ENCODE measurements around the gene SNX5. TPM values are rescaled to one million over a fixed set of nuclear protein-coding genes. Genes with fewer than 3 reads are reported as not detected.

The SNX5 gene
- total RNA-seq, 1 donor from 2014 or later: 46.3 TPM

GRCh38 chr20:17957505-17958363 lies 10.9 kb downstream of the SNX5 start:
- H3K27me3 ChIP-seq (ENCODE audit: low read depth): no peaks in the 10 kb centered on the region
- peak overlapping the region; percentile 58 for H3K27ac ChIP-seq (replicated peaks)
- intact Hi-C loops (cut with micrococcal nuclease): no loop called here
- no peak for DNase-seq
- no peak overlapping the region for H3K4me3 ChIP-seq
- H3K4me1 ChIP-seq: peaks cover 62% of the 10 kb centered on the region
- peaks cover 36% of the 10 kb centered on the region for H3K36me3 ChIP-seq
- TF ChIP-seq CTCF (IDR thresholded peaks at IDR 0.05; ENCODE audit: borderline replicate concordance): no peak
- H3K9me3 ChIP-seq (replicated peaks): no peaks in the 10 kb centered on the region

- TF ChIP-seq CTCF (IDR thresholded peaks at IDR 0.05; ENCODE audit: borderline replicate concordance): no peak
- intact Hi-C loops (cut with micrococcal nuclease): no loop called here
- no peak overlapping the region for H3K27ac ChIP-seq (replicated peaks)
- peaks cover 47% of the 10 kb centered on the region for H3K4me1 ChIP-seq
- H3K4me3 ChIP-seq: no peak overlapping the region
- no peaks in the 10 kb centered on the region for H3K27me3 ChIP-seq (ENCODE audit: low read depth)
- peaks cover 52% of the 10 kb centered on the region for H3K36me3 ChIP-seq
- no peak for DNase-seq
- no peaks in the 10 kb centered on the region for H3K9me3 ChIP-seq (replicated peaks)
Measured at GRCh38 chr20:17956099-17956685, 12.4 kb downstream of the SNX5 start.

GRCh38 chr20:17955302-17955701 lies 13.3 kb downstream of the SNX5 start:
- Histone ChIP-seq H3K4me1 (peaks cover 38% of the 10 kb centered on the region), H3K27me3 (ENCODE audit: low read depth) (no peaks in the 10 kb centered on the region), H3K36me3 (peaks cover 61% of the 10 kb centered on the region), H3K9me3 (replicated peaks) (no peaks in the 10 kb centered on the region), H3K27ac (replicated peaks) (no peak overlapping the region), H3K4me3 (no peak overlapping the region)
- DNase-seq: no peak
- intact Hi-C loops (cut with micrococcal nuclease): no loop called here
- TF ChIP-seq CTCF (IDR thresholded peaks at IDR 0.05; ENCODE audit: borderline replicate concordance): no peak

GRCh38 chr20:17953935-17954334 lies 14.7 kb downstream of the SNX5 start:
- no peak for TF ChIP-seq CTCF (IDR thresholded peaks at IDR 0.05; ENCODE audit: borderline replicate concordance)
- no peaks in the 10 kb centered on the region for H3K9me3 ChIP-seq (replicated peaks)
- intact Hi-C loops (cut with micrococcal nuclease): no loop called here

GRCh38 chr20:17952692-17953684 lies 15.6 kb downstream of the SNX5 start:
- intact Hi-C loops (cut with micrococcal nuclease): no loop called here
- Histone ChIP-seq H3K36me3 (peaks cover 84% of the 10 kb centered on the region), H3K27me3 (ENCODE audit: low read depth) (no peaks in the 10 kb centered on the region), H3K4me1 (peaks cover 17% of the 10 kb centered on the region), H3K9me3 (replicated peaks) (no peaks in the 10 kb centered on the region), H3K4me3 (no peak overlapping the region), H3K27ac (replicated peaks) (no peak overlapping the region)
- no peak for DNase-seq
- TF ChIP-seq CTCF (IDR thresholded peaks at IDR 0.05; ENCODE audit: borderline replicate concordance): no peak

More at GRCh38 chr20:17953935-17954334, 14.7 kb downstream of the SNX5 start:
- no peak for DNase-seq
- H3K27me3 ChIP-seq (ENCODE audit: low read depth): no peaks in the 10 kb centered on the region
- H3K4me1 ChIP-seq: peaks cover 26% of the 10 kb centered on the region
- peaks cover 74% of the 10 kb centered on the region for H3K36me3 ChIP-seq
- no peak overlapping the region for H3K27ac ChIP-seq (replicated peaks)
- no peak overlapping the region for H3K4me3 ChIP-seq
